ENCODE data around the gene STIP1. TPM values are rescaled to one million over a fixed set of nuclear protein-coding genes. Genes with fewer than 3 reads are reported as not detected.

The STIP1 gene
- total RNA-seq, 1 experiment from 2014 or later, result 336 TPM

- TF ChIP-seq RAD21 (IDR thresholded peaks at IDR 0.05; ENCODE audit: low read depth), result no peak
- TF ChIP-seq JUND (IDR thresholded peaks at IDR 0.05), result no peak
- no peak for TF ChIP-seq POLR2AphosphoS5 (IDR thresholded peaks at IDR 0.05; ENCODE audit: low read depth, low read length)
- no peak for TF ChIP-seq TCF7L2 (IDR thresholded peaks at IDR 0.05; ENCODE audit: borderline replicate concordance, extremely low read depth, insufficient read depth, insufficient read length)
- TF ChIP-seq, protein P1, sequence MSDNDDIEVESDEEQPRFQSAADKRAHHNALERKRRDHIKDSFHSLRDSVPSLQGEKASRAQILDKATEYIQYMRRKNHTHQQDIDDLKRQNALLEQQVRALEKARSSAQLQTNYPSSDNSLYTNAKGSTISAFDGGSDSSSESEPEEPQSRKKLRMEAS (IDR thresholded peaks at IDR 0.05), result no peak
- TF ChIP-seq POLR2A (IDR thresholded peaks at IDR 0.05; ENCODE audit: borderline replicate concordance, extremely low read depth, insufficient read depth, insufficient read length), result no peak
- TF ChIP-seq EGR1 (IDR thresholded peaks at IDR 0.05; ENCODE audit: low read depth), result no peak
- TF ChIP-seq FOSL1 (IDR thresholded peaks at IDR 0.05; ENCODE audit: low read depth), result no peak
- no peak for TF ChIP-seq SP1 (IDR thresholded peaks at IDR 0.05; ENCODE audit: low read depth)
- no peak for TF ChIP-seq ZNF274 (IDR thresholded peaks at IDR 0.05; ENCODE audit: low read depth, low read length)
- TF ChIP-seq CBX3 (IDR thresholded peaks at IDR 0.05; ENCODE audit: low read depth), result no peak
- Histone ChIP-seq H4K20me1 (ENCODE audit: insufficient read depth) (peaks cover 3% of the 10 kb centered on the region; the same call in 1 of the 2 replicates), H3K79me2 (ENCODE audit: insufficient read depth, low read length) (peaks cover 7% of the 10 kb centered on the region; the same call in 1 of the 2 replicates), H3K4me2 (ENCODE audit: low read length) (no peak overlapping the region), H2AFZ (ENCODE audit: low read depth, low read length, poor library complexity, severe bottlenecking) (no peak overlapping the region), H3K27ac (ENCODE audit: low read depth, low read length) (no peak overlapping the region), H3K9me2 (ENCODE audit: insufficient read depth) (no peaks in the 10 kb centered on the region), H3K27me3 (ENCODE audit: insufficient read depth, low read length) (no peaks in the 10 kb centered on the region), H3K9me3 (ENCODE audit: control insufficient read depth in 1 of 2, insufficient read depth in 1 of 2, low read depth in 1 of 2, low read length in 2 of 2) (no peaks in the 10 kb centered on the region), H3K36me3 (ENCODE audit: control insufficient read depth in 1 of 2, insufficient read depth in 2 of 2, low read length in 2 of 2) (no peaks in the 10 kb centered on the region), H3K4me3 (replicated peaks in 1 of 2; ENCODE audit: low read depth in 1 of 2, low read length in 2 of 2) (no peak overlapping the region), H3K4me1 (ENCODE audit: control insufficient read depth in 1 of 2, insufficient read depth in 2 of 2, low read length in 2 of 2) (peaks cover 0 to 10% of the 10 kb centered on the region in 2 experiments; a peak in 2 of 4 replicates), H3K9ac (ENCODE audit: low read length) (no peak overlapping the region)
- intact Hi-C loops (cut with micrococcal nuclease), result no loop called here
- no peak for DNase-seq (ENCODE audit: low read depth, low spot score)
- no TSS peak for BruUV-seq (replicated peaks)
- ChIA-PET POLR2A (no interaction called here), CTCF (interaction anchor here (0.8 to 1.8 kb wide), 3 partner anchors 9 to 313 kb away, joined by 3 to 6 read pairs (median 5); partner anchors contain the start of gene MARK2), RAD21 (ENCODE audit: low non-redundant PET in 1 of 2, low total read pairs in 2 of 2, uncharacterized antibody in 2 of 2, unreplicated experiment in 2 of 2) (no interaction called here)
- ATAC-seq, result no peak
These were observed 35.9 kb upstream of the STIP1 start for GRCh38 chr11:64150051-64150450.

Measured in HCT116 (cell line).